A375 (cell line): ENCODE measurements around the gene GAGE12D. TPM values are rescaled to one million over a fixed set of nuclear protein-coding genes. Genes with fewer than 3 reads are reported as not detected.

Experiments used
- small RNA-seq: library from RNA; depleted of rRNA; stranded (forward); fragments of <200 nt; gene quantifications from one replicate; pipeline ENCODE3, GENCODE V24; 2014
- total RNA-seq: library from RNA; depleted of rRNA; stranded (reverse); fragments of >200 nt; shearing (Covaris generic); gene quantifications from 2 replicates; pipeline ENCODE4 v1.2.3, GENCODE V29; 2014; rRNA removed

GAGE12D gene
- total RNA-seq, result not detected in 2 replicates

GRCh38 chrX:49541433-49541832 is at the start of gene GAGE12D:
Gene GAGE12D (plus strand): TSS chrX:49541733. CDS start chrX:49542888, 1,155 bp downstream.

GRCh38 chrX:49531877-49532276 is 9.7 kb upstream of the GAGE12D start, which contains the start of gene GAGE12C:
Gene GAGE12C (plus strand): TSS chrX:49532177. CDS start chrX:49533332, 1,155 bp downstream.

GRCh38 chrX:49550989-49551388 is 9.5 kb downstream of the GAGE12D start, which contains the start of gene GAGE12E:
Gene GAGE12E (plus strand): TSS chrX:49551289. CDS start chrX:49552444, 1,155 bp downstream.

GRCh38 chrX:49560542-49560941 is 19.0 kb downstream of the GAGE12D start, which contains the start of gene GAGE12F:
Gene GAGE12F (plus strand): TSS chrX:49560842. CDS start chrX:49561997, 1,155 bp downstream.

GRCh38 chrX:49570100-49570499 is 28.6 kb downstream of the GAGE12D start, which contains the start of gene GAGE12G:
Gene GAGE12G (plus strand): TSS chrX:49570400. CDS start chrX:49571555, 1,155 bp downstream.

GRCh38 chrX:49579649-49580048 is 38.1 kb downstream of the GAGE12D start, which contains the start of gene GAGE12H:
Gene GAGE12H (plus strand): TSS chrX:49579949. CDS start chrX:49581104, 1,155 bp downstream.

GRCh38 chrX:49589196-49589595 is 47.7 kb downstream of the GAGE12D start, which contains the start of gene GAGE2A:
Gene GAGE2A (plus strand): TSS chrX:49589496. CDS start chrX:49590651, 1,155 bp downstream.

Small RNA genes lying within 50 kb of the gene (small RNA-seq; reads per million reads assigned to genes)
- not detected for gene GAGE12B

Other genes starting within 250 kb of the GAGE12D start
- not detected in 2 replicates for gene GAGE10, start 238.1 kb upstream of the GAGE12D start, total RNA-seq
- gene GAGE12J, start 219.7 kb upstream of the GAGE12D start, total RNA-seq, result 0.57 and 12.5 TPM in 2 replicates
- 1.2 and 9.5 TPM in 2 replicates for gene GAGE13, start 210.2 kb upstream of the GAGE12D start, total RNA-seq
- not detected in 2 replicates for gene GAGE12C, start 9.6 kb upstream of the GAGE12D start, total RNA-seq
- 12.0 and 13.1 TPM in 2 replicates for gene GAGE12E, start 9.6 kb downstream of the GAGE12D start, total RNA-seq
- gene GAGE12F, start 19.1 kb downstream of the GAGE12D start, total RNA-seq, result not detected in 2 replicates
- not detected in 2 replicates for gene GAGE12G, start 28.7 kb downstream of the GAGE12D start, total RNA-seq
- gene GAGE12H, start 38.2 kb downstream of the GAGE12D start, total RNA-seq, result 1.0 TPM in 1 of 2 replicates, not detected in the other
- 28.0 and 28.9 TPM in 2 replicates for gene GAGE2A, start 47.8 kb downstream of the GAGE12D start, total RNA-seq
- gene GAGE1, start 57.3 kb downstream of the GAGE12D start, total RNA-seq, result 29.5 and 37.1 TPM in 2 replicates
- gene PAGE1, start 154.3 kb downstream of the GAGE12D start, total RNA-seq, result 3.6 and 7.5 TPM in 2 replicates